ENCODE measurements around the gene CD200R1.

Gene CD200R1

DNA sequence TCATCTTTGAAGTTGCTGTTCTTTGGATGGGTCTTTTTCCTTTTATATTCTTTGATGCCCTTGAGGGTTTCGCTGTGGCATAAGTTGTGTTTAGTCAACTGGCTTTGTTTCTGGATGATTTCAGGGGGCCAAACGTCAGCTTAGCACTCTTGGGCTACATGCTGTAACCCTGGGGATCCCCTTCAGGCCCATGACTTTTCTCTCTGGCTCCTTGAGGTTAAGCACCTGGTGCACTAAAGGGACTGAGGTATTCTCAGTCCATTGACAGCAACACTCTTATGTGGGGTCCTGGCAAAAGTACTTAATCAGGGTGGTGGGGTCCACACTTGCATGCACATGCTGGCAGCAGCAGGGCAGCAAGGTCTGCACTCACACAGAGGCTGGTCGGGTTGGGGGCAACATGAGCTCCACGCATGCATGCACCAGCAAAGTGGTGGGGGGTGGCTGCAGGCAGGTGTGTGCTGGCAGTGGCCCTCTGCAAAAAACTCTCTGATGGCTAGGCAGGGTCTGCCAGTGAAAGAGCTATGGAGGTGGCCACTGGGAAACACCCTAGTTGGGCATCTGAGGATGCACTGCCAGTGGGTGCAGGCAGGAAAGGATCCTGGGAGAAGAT, 90.1 kb downstream of the CD200R1 start:
- DNase-seq, result no peak

DNA sequence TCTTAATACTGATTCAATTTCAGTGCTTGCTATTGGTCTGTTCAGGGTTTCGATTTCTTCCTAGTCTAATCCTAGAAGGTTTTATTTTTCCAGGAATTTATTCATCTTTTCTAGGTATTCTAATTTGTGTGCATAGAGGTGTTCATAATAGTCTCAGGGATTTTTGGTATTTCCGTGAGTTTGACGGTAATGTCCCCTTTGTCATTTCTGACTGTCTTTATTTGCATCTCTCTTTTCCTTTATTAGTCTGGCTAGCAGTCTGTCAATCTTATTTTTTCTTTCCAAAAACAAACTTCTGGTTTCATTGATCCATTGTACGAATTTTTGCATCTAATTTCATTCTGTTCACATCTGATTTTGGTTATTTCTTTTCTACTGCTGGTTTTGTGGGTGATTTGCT, 93.0 kb downstream of the CD200R1 start:
- no peak for DNase-seq

DNA sequence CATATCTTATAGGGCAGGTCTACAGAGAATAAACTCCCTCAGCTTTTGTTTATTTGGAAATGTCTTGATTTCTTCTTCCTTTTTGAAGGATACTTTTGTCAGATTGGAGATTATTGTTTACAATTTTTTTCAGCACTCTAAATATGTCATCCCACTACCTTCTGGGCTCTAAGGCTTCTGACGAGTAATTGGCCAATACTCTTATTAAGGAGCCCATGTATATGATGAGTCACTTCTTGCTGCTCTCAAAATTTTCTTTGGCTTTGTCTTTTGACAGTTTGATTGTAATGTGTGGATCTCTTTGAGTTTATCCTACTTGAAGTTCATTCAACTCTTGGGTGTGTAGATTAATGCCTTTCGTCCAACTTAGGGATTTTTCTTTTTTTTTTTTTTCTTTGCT, 99.3 kb downstream of the CD200R1 start:
- DNase-seq, result no peak

DNA sequence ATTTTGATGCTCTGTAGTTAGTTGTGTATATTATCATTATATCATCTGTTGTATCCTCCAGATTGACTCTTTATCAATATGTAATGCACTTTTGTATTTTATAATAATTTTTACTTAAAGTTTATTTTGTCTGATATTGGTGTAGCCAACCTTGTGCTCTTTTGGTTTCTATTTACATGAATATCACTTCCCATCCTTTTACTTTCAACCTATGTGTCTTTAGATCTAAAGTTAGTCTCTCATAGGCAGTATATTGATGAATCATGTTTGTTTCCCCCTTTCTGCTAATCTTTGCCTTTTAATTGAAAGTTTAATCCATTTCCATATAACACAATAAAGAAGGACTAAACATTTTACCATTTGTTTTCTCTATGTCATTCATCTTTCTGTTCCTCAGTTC, 100.2 kb downstream of the CD200R1 start:
- no peak for DNase-seq

DNA sequence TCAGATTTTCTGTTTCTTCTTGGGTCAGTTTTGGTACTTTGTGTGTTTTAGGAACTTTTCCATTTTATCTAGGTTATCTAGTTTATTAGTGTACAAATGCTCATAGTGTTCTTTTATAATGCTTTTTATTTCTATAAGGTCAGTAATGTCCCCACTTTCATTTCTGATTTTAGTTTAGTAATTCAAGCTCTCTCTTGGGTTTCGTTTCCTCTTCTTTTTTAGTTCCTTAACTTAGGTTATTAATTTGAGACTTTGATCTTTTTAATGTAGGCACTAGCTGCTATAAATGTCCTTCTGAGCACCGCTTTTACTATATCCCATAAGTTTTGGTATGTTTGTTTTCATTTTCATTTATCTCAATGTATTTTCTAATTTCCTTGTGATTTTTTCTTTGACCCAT, 101.3 kb downstream of the CD200R1 start:
- DNase-seq, result no peak

DNA sequence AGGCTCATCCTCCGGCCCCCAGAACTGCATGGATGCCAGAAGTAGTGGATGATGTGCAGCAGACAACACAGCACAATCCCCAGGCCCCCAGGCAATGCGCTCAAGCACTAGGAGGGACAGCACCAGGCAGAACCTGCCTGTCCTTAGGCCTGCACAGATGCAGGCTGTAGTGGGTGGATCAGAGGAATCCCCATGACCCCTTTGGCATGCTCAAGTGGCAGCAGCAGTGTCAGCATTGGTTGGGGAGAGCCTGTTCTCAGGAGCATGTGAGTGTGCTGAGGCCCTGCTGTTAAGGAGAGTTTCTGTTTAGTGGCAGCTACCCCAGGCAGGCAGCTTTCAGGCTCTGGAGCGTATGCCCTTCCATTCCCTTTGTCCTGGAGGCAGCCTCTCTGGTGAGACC, 103.2 kb downstream of the CD200R1 start:
- no peak for DNase-seq

Measured in NCI-H1436 treated with DMSO at 0.1 percent for 48 hours (cell line).